ENCODE data around the gene ZNF474.

DNA sequence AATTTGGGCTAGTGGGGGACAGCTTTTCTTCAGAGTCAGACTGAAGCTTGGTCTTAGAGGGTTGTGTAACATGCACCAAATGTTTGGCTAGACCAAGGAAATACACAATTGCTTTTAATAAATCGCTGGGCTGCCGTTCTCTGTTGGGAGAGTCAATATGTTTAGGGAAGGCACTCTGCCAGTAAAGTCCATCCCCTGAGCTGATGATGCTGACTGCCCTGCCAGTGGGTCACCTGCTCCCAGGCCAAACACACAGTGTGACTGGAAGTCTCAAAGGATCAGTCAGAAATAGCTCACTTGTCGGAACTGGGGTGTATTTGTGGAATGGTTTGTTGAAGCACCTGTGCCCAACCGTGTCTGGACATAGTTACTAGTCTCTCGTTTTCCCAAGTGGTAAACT, 17.9 kb upstream of the ZNF474 start:
- TF ChIP-seq, protein P1, sequence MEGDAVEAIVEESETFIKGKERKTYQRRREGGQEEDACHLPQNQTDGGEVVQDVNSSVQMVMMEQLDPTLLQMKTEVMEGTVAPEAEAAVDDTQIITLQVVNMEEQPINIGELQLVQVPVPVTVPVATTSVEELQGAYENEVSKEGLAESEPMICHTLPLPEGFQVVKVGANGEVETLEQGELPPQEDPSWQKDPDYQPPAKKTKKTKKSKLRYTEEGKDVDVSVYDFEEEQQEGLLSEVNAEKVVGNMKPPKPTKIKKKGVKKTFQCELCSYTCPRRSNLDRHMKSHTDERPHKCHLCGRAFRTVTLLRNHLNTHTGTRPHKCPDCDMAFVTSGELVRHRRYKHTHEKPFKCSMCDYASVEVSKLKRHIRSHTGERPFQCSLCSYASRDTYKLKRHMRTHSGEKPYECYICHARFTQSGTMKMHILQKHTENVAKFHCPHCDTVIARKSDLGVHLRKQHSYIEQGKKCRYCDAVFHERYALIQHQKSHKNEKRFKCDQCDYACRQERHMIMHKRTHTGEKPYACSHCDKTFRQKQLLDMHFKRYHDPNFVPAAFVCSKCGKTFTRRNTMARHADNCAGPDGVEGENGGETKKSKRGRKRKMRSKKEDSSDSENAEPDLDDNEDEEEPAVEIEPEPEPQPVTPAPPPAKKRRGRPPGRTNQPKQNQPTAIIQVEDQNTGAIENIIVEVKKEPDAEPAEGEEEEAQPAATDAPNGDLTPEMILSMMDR (IDR thresholded peaks at IDR 0.05; ENCODE audit: insufficient read depth, low read length), result no peak
- TF ChIP-seq POLR2AphosphoS5 (IDR thresholded peaks at IDR 0.05; ENCODE audit: low read depth), result no peak
- TF ChIP-seq, protein P2, sequence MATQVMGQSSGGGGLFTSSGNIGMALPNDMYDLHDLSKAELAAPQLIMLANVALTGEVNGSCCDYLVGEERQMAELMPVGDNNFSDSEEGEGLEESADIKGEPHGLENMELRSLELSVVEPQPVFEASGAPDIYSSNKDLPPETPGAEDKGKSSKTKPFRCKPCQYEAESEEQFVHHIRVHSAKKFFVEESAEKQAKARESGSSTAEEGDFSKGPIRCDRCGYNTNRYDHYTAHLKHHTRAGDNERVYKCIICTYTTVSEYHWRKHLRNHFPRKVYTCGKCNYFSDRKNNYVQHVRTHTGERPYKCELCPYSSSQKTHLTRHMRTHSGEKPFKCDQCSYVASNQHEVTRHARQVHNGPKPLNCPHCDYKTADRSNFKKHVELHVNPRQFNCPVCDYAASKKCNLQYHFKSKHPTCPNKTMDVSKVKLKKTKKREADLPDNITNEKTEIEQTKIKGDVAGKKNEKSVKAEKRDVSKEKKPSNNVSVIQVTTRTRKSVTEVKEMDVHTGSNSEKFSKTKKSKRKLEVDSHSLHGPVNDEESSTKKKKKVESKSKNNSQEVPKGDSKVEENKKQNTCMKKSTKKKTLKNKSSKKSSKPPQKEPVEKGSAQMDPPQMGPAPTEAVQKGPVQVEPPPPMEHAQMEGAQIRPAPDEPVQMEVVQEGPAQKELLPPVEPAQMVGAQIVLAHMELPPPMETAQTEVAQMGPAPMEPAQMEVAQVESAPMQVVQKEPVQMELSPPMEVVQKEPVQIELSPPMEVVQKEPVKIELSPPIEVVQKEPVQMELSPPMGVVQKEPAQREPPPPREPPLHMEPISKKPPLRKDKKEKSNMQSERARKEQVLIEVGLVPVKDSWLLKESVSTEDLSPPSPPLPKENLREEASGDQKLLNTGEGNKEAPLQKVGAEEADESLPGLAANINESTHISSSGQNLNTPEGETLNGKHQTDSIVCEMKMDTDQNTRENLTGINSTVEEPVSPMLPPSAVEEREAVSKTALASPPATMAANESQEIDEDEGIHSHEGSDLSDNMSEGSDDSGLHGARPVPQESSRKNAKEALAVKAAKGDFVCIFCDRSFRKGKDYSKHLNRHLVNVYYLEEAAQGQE (IDR thresholded peaks at IDR 0.05; ENCODE audit: insufficient replicate concordance, low read depth), result no peak
